ENCODE measurements around the gene GXYLT2. TPM values are rescaled to one million over a fixed set of nuclear protein-coding genes. Genes with fewer than 3 reads are reported as not detected.

GXYLT2 gene
- total RNA-seq, 2 donors from 2014 or later: 32.4 to 35.1 TPM

DNA sequence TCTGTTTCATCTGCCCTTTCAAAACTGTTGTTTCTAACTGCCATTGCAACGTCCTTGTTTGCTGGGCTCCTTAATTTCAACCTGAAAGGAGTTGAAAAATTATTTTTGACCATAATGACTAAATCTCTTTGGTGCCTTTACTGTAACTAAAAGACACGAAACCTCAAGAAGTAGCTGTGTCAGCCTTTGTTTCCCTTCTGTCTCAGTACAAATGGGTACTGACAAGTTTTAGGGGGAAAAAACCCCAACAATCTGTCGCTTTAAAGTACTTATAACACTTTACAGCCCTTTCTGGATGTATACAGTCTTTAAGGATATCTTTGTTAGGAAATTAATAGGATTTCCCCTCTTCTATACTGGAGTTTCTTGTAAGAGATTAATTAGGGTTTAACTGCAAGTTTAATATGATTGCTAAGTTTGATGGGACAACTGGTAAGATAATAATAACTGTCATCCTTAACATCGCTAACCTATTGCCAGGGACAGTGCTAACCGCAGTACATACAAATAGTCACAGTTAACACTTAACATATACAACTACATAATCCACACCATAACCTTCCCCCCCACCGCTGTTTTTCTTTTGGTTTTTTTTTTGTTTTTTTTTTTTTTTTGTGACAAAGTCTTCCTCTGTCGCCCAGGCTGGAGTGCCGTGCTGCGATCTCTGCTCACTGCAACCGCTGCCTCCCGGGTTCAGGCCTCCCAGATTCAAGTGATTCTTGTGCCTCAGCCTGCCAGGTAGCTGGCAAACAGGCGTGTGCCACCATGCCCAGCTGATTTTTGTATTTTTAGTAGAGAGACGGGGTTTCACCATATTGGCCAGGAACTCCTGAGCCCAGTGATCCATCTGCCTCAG lies 1.7 kb downstream of the GXYLT2 start:
- TF ChIP-seq, protein P1, sequence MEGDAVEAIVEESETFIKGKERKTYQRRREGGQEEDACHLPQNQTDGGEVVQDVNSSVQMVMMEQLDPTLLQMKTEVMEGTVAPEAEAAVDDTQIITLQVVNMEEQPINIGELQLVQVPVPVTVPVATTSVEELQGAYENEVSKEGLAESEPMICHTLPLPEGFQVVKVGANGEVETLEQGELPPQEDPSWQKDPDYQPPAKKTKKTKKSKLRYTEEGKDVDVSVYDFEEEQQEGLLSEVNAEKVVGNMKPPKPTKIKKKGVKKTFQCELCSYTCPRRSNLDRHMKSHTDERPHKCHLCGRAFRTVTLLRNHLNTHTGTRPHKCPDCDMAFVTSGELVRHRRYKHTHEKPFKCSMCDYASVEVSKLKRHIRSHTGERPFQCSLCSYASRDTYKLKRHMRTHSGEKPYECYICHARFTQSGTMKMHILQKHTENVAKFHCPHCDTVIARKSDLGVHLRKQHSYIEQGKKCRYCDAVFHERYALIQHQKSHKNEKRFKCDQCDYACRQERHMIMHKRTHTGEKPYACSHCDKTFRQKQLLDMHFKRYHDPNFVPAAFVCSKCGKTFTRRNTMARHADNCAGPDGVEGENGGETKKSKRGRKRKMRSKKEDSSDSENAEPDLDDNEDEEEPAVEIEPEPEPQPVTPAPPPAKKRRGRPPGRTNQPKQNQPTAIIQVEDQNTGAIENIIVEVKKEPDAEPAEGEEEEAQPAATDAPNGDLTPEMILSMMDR (IDR thresholded peaks at IDR 0.05): no peak
- Histone ChIP-seq H3K4me1 (ENCODE audit: control insufficient read depth in 1 of 2, low read depth in 2 of 2) (peaks cover 12 to 44% of the 10 kb centered on the region in 2 donors), H3K36me3 (no peaks in the 10 kb centered on the region), H3K27me3 (replicated peaks; ENCODE audit: insufficient read depth) (no peaks in the 10 kb centered on the region), H3K4me3 (peak overlapping the region; percentile 74), H3K27ac (peak overlapping the region; percentile 74 to 78), H3K9me3 (no peaks in the 10 kb centered on the region)
- no peak for ATAC-seq (ENCODE audit: insufficient number of reproducible peaks, low FRiP score, low read depth)
- no peak for DNase-seq (ENCODE audit: low spot score)

DNA sequence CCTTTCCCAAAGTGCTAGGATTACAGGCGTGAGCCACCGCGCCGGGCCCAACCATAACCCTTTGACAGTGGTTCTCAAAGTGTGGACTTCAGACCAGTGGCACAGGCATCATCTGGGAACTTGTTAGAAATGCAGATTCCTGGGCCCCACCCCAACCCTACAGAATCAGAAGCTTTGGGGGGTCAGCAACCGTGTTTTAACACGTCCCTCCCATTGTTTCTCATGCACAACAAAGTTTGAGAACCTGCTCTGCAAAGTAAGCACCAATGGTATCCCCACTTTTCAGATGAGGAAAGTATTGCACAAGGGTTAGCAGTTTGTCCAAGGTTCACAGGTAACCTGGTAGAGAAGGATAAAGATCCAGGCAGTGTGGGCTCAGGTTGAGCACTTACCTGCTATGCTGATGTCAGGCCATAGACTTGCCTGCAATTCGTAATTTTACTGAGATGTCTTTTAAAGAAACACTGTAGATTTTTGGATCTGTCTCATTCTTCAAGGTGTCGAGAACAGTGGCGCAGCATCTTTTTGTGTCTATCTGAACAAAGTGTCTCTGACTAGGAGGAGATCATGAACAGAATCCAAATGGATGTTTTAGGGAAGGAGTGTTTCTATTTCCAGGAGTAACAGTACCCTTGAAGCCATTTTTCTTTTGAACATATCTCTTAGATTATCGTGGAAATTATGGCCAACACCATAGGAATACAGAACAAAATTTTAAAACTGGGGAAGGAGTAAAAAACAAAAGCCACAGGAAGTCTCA lies 2.5 kb downstream of the GXYLT2 start:
- Histone ChIP-seq H3K27ac (peak overlapping the region; percentile 74 to 78), H3K36me3 (no peaks in the 10 kb centered on the region), H3K27me3 (replicated peaks; ENCODE audit: insufficient read depth) (no peaks in the 10 kb centered on the region), H3K4me1 (ENCODE audit: control insufficient read depth in 1 of 2, low read depth in 2 of 2) (peaks cover 12 to 44% of the 10 kb centered on the region in 2 donors), H3K4me3 (peak overlapping the region; percentile 74), H3K9me3 (no peaks in the 10 kb centered on the region)
- TF ChIP-seq, protein P1 (IDR thresholded peaks at IDR 0.05): no peak
- DNase-seq (ENCODE audit: low spot score) (no peak), ATAC-seq (ENCODE audit: insufficient number of reproducible peaks, low FRiP score, low read depth) (no peak)

DNA sequence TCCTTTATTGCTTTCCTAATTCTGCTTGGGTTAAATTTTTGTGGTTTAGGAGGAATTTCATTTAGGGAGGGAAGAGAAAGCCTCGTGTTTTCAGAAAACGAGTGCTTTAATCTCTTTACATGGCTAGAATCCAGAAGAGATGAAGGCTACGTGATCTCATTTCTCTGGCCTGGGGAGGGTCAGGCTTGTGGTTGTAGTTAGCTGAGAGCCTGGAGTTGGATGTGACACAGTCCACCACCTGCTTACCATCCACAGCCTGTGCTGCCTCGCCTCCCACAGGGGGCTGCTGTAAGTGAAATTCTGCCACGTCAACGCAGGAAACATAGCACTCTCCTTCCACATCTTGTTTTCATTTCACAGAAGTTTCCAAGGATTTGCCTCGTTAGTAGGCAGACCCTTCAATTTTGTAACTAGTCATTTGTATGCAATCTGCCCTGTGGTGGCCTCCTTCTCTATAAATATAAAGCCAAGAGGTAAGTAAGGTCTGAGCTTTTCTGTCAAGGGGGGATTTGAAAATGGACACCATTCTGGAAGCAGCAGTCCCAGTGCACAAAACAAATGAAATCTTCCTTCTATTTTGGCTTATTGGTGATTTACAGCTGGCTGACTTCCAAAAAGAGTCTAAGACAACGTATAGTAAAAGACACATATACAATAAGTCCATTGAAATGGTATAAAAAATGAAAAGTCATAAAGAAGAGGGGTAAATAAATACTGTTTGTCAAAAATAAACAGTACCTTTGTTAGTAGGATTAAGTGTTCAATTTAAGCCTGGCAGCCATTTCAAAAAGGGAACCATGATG lies 3.4 kb downstream of the GXYLT2 start:
- Histone ChIP-seq H3K9me3 (no peaks in the 10 kb centered on the region), H3K4me1 (ENCODE audit: control insufficient read depth in 1 of 2, low read depth in 2 of 2) (peaks cover 12 to 48% of the 10 kb centered on the region in 2 donors), H3K4me3 (peak overlapping the region; percentile 74), H3K36me3 (no peaks in the 10 kb centered on the region), H3K27ac (peak overlapping the region; percentile 74 to 78), H3K27me3 (replicated peaks; ENCODE audit: insufficient read depth) (no peaks in the 10 kb centered on the region)
- TF ChIP-seq, protein P1 (IDR thresholded peaks at IDR 0.05): no peak
- DNase-seq (ENCODE audit: low spot score) (no peak), ATAC-seq (ENCODE audit: insufficient number of reproducible peaks, low FRiP score, low read depth) (no peak)

DNA sequence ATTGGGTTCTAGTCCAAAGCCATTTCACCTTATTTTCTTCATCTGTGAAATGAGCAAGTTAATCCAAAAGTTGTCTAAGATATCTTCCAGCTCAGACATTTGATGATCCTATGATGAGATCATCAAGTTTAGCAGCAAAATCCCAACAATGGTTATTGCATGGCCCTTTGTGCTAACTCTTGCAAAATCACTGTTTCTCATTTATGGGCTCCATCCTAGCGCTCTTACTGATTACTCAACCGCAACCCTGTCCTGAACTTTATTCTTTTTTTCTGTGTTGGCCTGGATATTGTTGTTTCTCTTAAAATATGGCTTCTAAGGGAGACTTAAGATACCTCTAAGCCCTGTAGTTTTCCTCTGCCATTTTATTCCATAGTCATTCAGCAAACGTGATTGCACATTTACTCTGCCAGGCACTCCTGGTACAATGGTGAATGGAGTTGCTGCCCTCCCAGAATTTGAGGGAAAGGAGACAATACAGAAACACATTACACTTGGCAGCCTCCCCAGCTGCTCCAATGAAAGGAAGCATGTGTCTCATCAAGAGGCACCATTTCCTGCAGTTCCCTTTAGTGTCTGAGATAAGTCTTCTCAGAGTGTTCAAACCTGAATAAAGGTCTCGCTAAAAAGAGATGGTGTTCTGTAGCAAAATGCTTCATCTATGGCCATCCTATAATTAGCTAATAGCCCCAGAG lies 4.4 kb downstream of the GXYLT2 start:
- peak overlapping the region in 1 of 2 donors; percentile 78 for H3K27ac ChIP-seq
- H3K36me3 ChIP-seq: no peaks in the 10 kb centered on the region
- TF ChIP-seq, protein P1 (IDR thresholded peaks at IDR 0.05): no peak
- no peak overlapping the region for H3K4me3 ChIP-seq
- ATAC-seq (ENCODE audit: insufficient number of reproducible peaks, low FRiP score, low read depth): no peak
- H3K4me1 ChIP-seq (ENCODE audit: control insufficient read depth in 1 of 2, low read depth in 2 of 2): peaks cover 12 to 46% of the 10 kb centered on the region in 2 donors
- no peak for DNase-seq (ENCODE audit: low spot score)
- no peaks in the 10 kb centered on the region for H3K27me3 ChIP-seq (replicated peaks; ENCODE audit: insufficient read depth)
- H3K9me3 ChIP-seq: no peaks in the 10 kb centered on the region
